SH-SY5Y (cell line): Measurements from ENCODE around the gene SLC49A3.

ENCODE experiments used
- GATA2 ChIP-seq: IDR thresholded peaks from 2 replicates; pipeline ENCODE4 v1.6.1; 2011; ENCODE audit warnings: mild to moderate bottlenecking, low read depth, low read length
- GATA3 ChIP-seq: IDR thresholded peaks from 2 replicates; pipeline ENCODE4 v1.6.1; 2011; ENCODE audit warnings: low read depth, mild to moderate bottlenecking, low read length, moderate library complexity

GRCh38 chr4:684623-685327, 4.2 kb downstream of the SLC49A3 start:
- TF ChIP-seq GATA2 (no peak), GATA3 (no peak)
